Activated CD8-positive, alpha-beta T cell treated with anti-CD3 and anti-CD28 coated beads for 36 hours (primary cell): ENCODE data around the gene NELFE. TPM values are rescaled to one million over a fixed set of nuclear protein-coding genes. Genes with fewer than 3 reads are reported as not detected.
"Not testable (repeated sequence)": the region's sequence is repeated elsewhere in the genome, so short reads cannot be mapped to it uniquely, and the experiment has no call there.

Experiments used
- ATAC-seq: fragments of 200-7000 bp; cut with Tn5 transposase; one replicate; pipeline ENCODE4 v1.10.0; 2021; ENCODE audit warnings: mild to moderate bottlenecking, moderate library complexity
- CTCF ChIA-PET: fragments of 350-600 bp; sonication (Branson Sonifier 250); formaldehyde crosslinking; loops from one replicate; lab custom pipeline; 2021; ENCODE audit warnings: antibody characterized with exemption; lab: Charles Lee
- POLR2A ChIA-PET: fragments of 350-600 bp; sonication (Branson Sonifier 250); formaldehyde crosslinking; loops from one replicate; lab custom pipeline; 2021; ENCODE audit warnings: antibody characterized with exemption; lab: Charles Lee
- DNase-seq: peaks from one replicate; pipeline ENCODE4 v3.0.0-alpha.2; 2020
- H3K27ac Mint-ChIP-seq: one replicate; pipeline ENCODE4 v1.8.0; 2021; ENCODE audit warnings: mild to moderate bottlenecking, mixed read lengths
- H3K27me3 Mint-ChIP-seq: one replicate; pipeline ENCODE4 v1.8.0; 2021; ENCODE audit warnings: mixed read lengths
- H3K36me3 Mint-ChIP-seq: one replicate; pipeline ENCODE4 v1.8.0; 2021; ENCODE audit warnings: low read depth, mixed read lengths
- H3K4me1 Mint-ChIP-seq: one replicate; pipeline ENCODE4 v1.8.0; 2021; ENCODE audit warnings: low read depth, mixed read lengths
- H3K4me3 Mint-ChIP-seq: one replicate; pipeline ENCODE4 v1.8.0; 2021; ENCODE audit warnings: mild to moderate bottlenecking, moderate library complexity, mixed read lengths
- H3K9me3 Mint-ChIP-seq: one replicate; pipeline ENCODE4 v1.8.0; 2021; ENCODE audit warnings: mixed read lengths
- intact Hi-C: fragments of 100-400 bp; cut with micrococcal nuclease; formaldehyde crosslinking; loops from one replicate; pipeline ENCODE4 v1.10.0; 2022
- total RNA-seq, 2 experiments: library from RNA; stranded (reverse); gene quantifications; one replicate each; pipeline ENCODE4 v1.2.3, GENCODE V29; 2021
- TF ChIP-seq, protein P1 (sequence below): fragments of 200-600 bp; IDR thresholded peaks from one replicate; pipeline ENCODE4 v1.8.0; 2022; ENCODE audit warnings: antibody characterized with exemption, mild to moderate bottlenecking

Gene NELFE
- total RNA-seq, 2 experiments from 2014 or later: 60.5 to 61.0 TPM

DNA sequence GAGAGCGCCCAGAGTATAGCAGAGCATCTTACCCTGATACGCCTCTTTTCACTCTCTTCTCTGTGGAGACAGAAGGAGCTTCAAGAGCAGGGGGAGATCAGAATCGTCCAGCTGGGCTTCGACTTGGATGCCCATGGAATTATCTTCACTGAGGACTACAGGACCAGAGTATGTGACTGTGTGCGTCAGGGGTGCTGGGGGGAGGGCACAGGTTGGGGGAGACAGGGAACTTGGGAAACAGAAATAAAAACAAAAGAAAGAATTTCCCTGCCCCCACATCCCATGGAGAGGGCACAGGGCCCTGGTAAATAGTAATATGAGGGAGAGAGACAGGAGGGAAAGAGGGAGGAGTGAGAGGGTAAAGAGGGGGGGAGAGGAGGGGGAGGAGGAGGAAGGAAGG, 20.1 kb upstream of the NELFE start:
- Mint-ChIP-seq H3K9me3 (no peaks in the 10 kb centered on the region), H3K27me3 (no peaks in the 10 kb centered on the region), H3K4me3 (no peak overlapping the region), H3K27ac (peak overlapping the region; percentile 83), H3K4me1 (peaks cover 18% of the 10 kb centered on the region), H3K36me3 (peaks cover 6% of the 10 kb centered on the region)
- ATAC-seq (no peak), DNase-seq (no peak)
- TF ChIP-seq, protein P1, sequence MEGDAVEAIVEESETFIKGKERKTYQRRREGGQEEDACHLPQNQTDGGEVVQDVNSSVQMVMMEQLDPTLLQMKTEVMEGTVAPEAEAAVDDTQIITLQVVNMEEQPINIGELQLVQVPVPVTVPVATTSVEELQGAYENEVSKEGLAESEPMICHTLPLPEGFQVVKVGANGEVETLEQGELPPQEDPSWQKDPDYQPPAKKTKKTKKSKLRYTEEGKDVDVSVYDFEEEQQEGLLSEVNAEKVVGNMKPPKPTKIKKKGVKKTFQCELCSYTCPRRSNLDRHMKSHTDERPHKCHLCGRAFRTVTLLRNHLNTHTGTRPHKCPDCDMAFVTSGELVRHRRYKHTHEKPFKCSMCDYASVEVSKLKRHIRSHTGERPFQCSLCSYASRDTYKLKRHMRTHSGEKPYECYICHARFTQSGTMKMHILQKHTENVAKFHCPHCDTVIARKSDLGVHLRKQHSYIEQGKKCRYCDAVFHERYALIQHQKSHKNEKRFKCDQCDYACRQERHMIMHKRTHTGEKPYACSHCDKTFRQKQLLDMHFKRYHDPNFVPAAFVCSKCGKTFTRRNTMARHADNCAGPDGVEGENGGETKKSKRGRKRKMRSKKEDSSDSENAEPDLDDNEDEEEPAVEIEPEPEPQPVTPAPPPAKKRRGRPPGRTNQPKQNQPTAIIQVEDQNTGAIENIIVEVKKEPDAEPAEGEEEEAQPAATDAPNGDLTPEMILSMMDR: no peak
- intact Hi-C loops: no loop called here
- CTCF ChIA-PET: interaction anchor here (0.8 to 1.8 kb wide), 2 partner anchors 27 to 70 kb away, joined by 3 to 7 read pairs; no protein-coding TSS in a partner anchor
- POLR2A ChIA-PET: no interaction called here

GRCh38 chr6:31977816-31978431, 19.2 kb upstream of the NELFE start:
- Mint-ChIP-seq H3K36me3 (peaks cover 6% of the 10 kb centered on the region), H3K27me3 (no peaks in the 10 kb centered on the region), H3K4me3 (no peak overlapping the region), H3K9me3 (no peaks in the 10 kb centered on the region), H3K27ac (no peak overlapping the region), H3K4me1 (peaks cover 27% of the 10 kb centered on the region)
- ChIA-PET CTCF (interaction anchor here (1.8 kb wide), 1 partner anchor 26 kb away, joined by 7 read pairs; no protein-coding TSS in a partner anchor), POLR2A (interaction anchor here (0.8 kb wide), 1 partner anchor 19 kb away, joined by 3 read pairs; the partner anchor contains the start of genes NELFE and SKIC2)
- no peak for ATAC-seq
- TF ChIP-seq, protein P1: no peak
- no peak for DNase-seq
- intact Hi-C loops: no loop called here

- CTCF ChIA-PET, H3K4me3 Mint-ChIP-seq, ATAC-seq, H3K27ac Mint-ChIP-seq, H3K36me3 Mint-ChIP-seq, intact Hi-C loops, H3K9me3 Mint-ChIP-seq, DNase-seq, H3K27me3 Mint-ChIP-seq: not testable (repeated sequence)
- POLR2A ChIA-PET: interaction anchor here (9.3 kb wide), 1 partner anchor 18 kb away, joined by 85 read pairs; the partner anchor contains the start of genes NELFE and SKIC2
- peaks cover 32% of the 10 kb centered on the region for H3K4me1 Mint-ChIP-seq
Observed at GRCh38 chr6:31976065-31976464, 17.3 kb upstream of the NELFE start.

- peaks cover 18% of the 10 kb centered on the region for H3K36me3 Mint-ChIP-seq
- H3K4me1 Mint-ChIP-seq: peaks cover 33% of the 10 kb centered on the region
- CTCF ChIA-PET: interaction anchor here (1.0 to 2.9 kb wide), 2 partner anchors 21 to 75 kb away, joined by 4 to 16 read pairs; no protein-coding TSS in a partner anchor
- H3K27ac Mint-ChIP-seq: peak overlapping the region; percentile 99
- peak; percentile 63 for DNase-seq
- H3K27me3 Mint-ChIP-seq: peaks cover 2% of the 10 kb centered on the region
- TF ChIP-seq, protein P1: no peak
- POLR2A ChIA-PET: interaction anchor here (0.6 to 9.3 kb wide), 10 partner anchors 11 to 432 kb away, joined by 3 to 85 read pairs (median 4); partner anchors contain the start of genes BAG6, C6orf47, NELFE and SKIC2
- intact Hi-C loops: no loop called here
- peak overlapping the region; percentile 94 for H3K4me3 Mint-ChIP-seq
- no peaks in the 10 kb centered on the region for H3K9me3 Mint-ChIP-seq
- ATAC-seq: no peak
Observed at GRCh38 chr6:31972709-31973350, 14.1 kb upstream of the NELFE start.

GRCh38 chr6:31971993-31972708, 13.4 kb upstream of the NELFE start, which contains the start of gene DXO:
DXO (minus strand) TSS chr6:31972138; CDS start chr6:31971675, 463 bp downstream.
- H3K27ac Mint-ChIP-seq: peak within 1 kb of the TSS; percentile 99
- peak; percentile 99 for DNase-seq
- H3K36me3 Mint-ChIP-seq: peaks cover 24% of the 10 kb centered on the region
- peak; percentile 95 for ATAC-seq
- ChIA-PET POLR2A (interaction anchor here (0.6 to 9.3 kb wide), 17 partner anchors 10 to 431 kb away, joined by 3 to 85 read pairs (median 3); partner anchors contain the start of genes BAG6, C6orf47, MSH5 and NELFE), CTCF (interaction anchor here (1.0 to 2.9 kb wide), 4 partner anchors 13 to 74 kb away, joined by 3 to 16 read pairs (median 4); partner anchors contain the start of gene SKIC2)
- H3K4me3 Mint-ChIP-seq: peak within 1 kb of the TSS; percentile 94
- TF ChIP-seq, protein P1: no peak
- intact Hi-C loops: no loop called here
- H3K9me3 Mint-ChIP-seq: no peaks in the 10 kb centered on the region
- peaks cover 33% of the 10 kb centered on the region for H3K4me1 Mint-ChIP-seq
- peaks cover 2% of the 10 kb centered on the region for H3K27me3 Mint-ChIP-seq
